NCI-H345 treated with DMSO at 0.1 percent for 48 hours (cell line): ENCODE measurements around the gene CCDC148.

Experiments used
- DNase-seq: peaks from one replicate; lab custom pipeline; 2025; ENCODE audit not compliant: unreplicated experiment; lab: John Stamatoyannopoulos, UW

The CCDC148 gene

GRCh38 chr2:158456309-158457066 lies at the start of gene CCDC148, which contains the start of gene PKP4:
CCDC148 (minus strand) TSS chr2:158456753; CDS start chr2:158456439, 314 bp downstream.
PKP4 (plus strand) TSS chr2:158456952; CDS start chr2:158533185, 76,233 bp downstream.
- DNase-seq = peak; percentile 90

GRCh38 chr2:158505448-158505934 lies 48.9 kb upstream of the CCDC148 start:
- DNase-seq = no peak

- DNase-seq = no peak
Measured at GRCh38 chr2:158504088-158504487, 47.5 kb upstream of the CCDC148 start.

GRCh38 chr2:158502974-158503373 lies 46.4 kb upstream of the CCDC148 start:
- DNase-seq = no peak

GRCh38 chr2:158501301-158501700 lies 44.7 kb upstream of the CCDC148 start:
- peak; percentile 81 for DNase-seq

- DNase-seq = no peak
Measured at GRCh38 chr2:158500333-158500732, 43.8 kb upstream of the CCDC148 start.

- DNase-seq = no peak
Measured at GRCh38 chr2:158499383-158499782, 42.8 kb upstream of the CCDC148 start.

- no peak for DNase-seq
Measured at GRCh38 chr2:158498749-158499136, 42.2 kb upstream of the CCDC148 start.

GRCh38 chr2:158498043-158498748 lies 41.6 kb upstream of the CCDC148 start:
- no peak for DNase-seq

GRCh38 chr2:158497486-158497885 lies 40.9 kb upstream of the CCDC148 start:
- no peak for DNase-seq

- no peak for DNase-seq
Measured at GRCh38 chr2:158496986-158497385, 40.4 kb upstream of the CCDC148 start.

GRCh38 chr2:158495175-158495574 lies 38.6 kb upstream of the CCDC148 start:
- DNase-seq = no peak

- DNase-seq = no peak
Measured at GRCh38 chr2:158493458-158493857, 36.9 kb upstream of the CCDC148 start.

GRCh38 chr2:158491072-158491471 lies 34.5 kb upstream of the CCDC148 start:
- no peak for DNase-seq

- no peak for DNase-seq
Measured at GRCh38 chr2:158489366-158490112, 33.0 kb upstream of the CCDC148 start.

GRCh38 chr2:158488442-158489216 lies 32.1 kb upstream of the CCDC148 start:
- no peak for DNase-seq

- no peak for DNase-seq
Measured at GRCh38 chr2:158487419-158487818, 30.9 kb upstream of the CCDC148 start.

- no peak for DNase-seq
Measured at GRCh38 chr2:158486970-158487325, 30.4 kb upstream of the CCDC148 start.

GRCh38 chr2:158486150-158486969 lies 29.8 kb upstream of the CCDC148 start:
- no peak for DNase-seq
